Fibroblast of lung (primary cell): ENCODE measurements around the gene TMCO1. TPM values are rescaled to one million over a fixed set of nuclear protein-coding genes. Genes with fewer than 3 reads are reported as not detected.

Experiments used
- DNase-seq, 2 donors: peaks; one replicate each; pipeline versions ENCODE4 v3.0.0 to v3.0.0-alpha.2; 2010; ENCODE audit warnings: low read depth in 2 of 2
- H2AFZ ChIP-seq: 2 replicates; pipeline ENCODE4 v1.5.1; 2012; ENCODE audit warnings: low read length, control low read depth, inconsistent platforms
- H3K27ac ChIP-seq: 2 replicates; pipeline ENCODE4 v1.5.1; 2011; ENCODE audit warnings: low read length, control low read depth; ENCODE audit not compliant: insufficient read depth
- H3K27me3 ChIP-seq: 2 replicates; pipeline ENCODE4 v1.5.1; 2011; ENCODE audit warnings: mild to moderate bottlenecking, low read length; ENCODE audit not compliant: control insufficient read depth, insufficient read depth
- H3K36me3 ChIP-seq: 2 replicates; pipeline ENCODE4 v1.5.1; 2011; ENCODE audit warnings: low read length; ENCODE audit not compliant: control insufficient read depth, insufficient read depth
- H3K4me1 ChIP-seq: 2 replicates; pipeline ENCODE4 v1.5.1; 2011; ENCODE audit warnings: low read length; ENCODE audit not compliant: control insufficient read depth, insufficient read depth; ENCODE audit errors: extremely low read depth
- H3K4me2 ChIP-seq: 2 replicates; pipeline ENCODE4 v1.5.1; 2011; ENCODE audit warnings: low read length, control low read depth; ENCODE audit not compliant: insufficient read depth; ENCODE audit errors: extremely low read depth
- H3K4me3 ChIP-seq, 4 experiments: fragments of 200-600 bp in 1 of 4; sonication (generic) in 1 of 4; replicated peaks in 1 of 4; 2 replicates each; pipeline ENCODE4 v1.5.1; 2011 to 2016; ENCODE audit warnings: low read length in 4 of 4, low read depth in 3 of 4, mild to moderate bottlenecking in 3 of 4, control low read depth in 2 of 4, inconsistent platforms in 1 of 4, mixed read lengths in 1 of 4; ENCODE audit not compliant: insufficient read depth in 1 of 4; ENCODE audit errors: control extremely low read depth in 1 of 4
- H3K79me2 ChIP-seq: 2 replicates; pipeline ENCODE4 v1.5.1; 2012; ENCODE audit warnings: mild to moderate bottlenecking, low read length, inconsistent platforms; ENCODE audit not compliant: control insufficient read depth, insufficient read depth
- H3K9ac ChIP-seq: 2 replicates; pipeline ENCODE4 v1.5.1; 2011; ENCODE audit warnings: mild to moderate bottlenecking, low read length, control low read depth; ENCODE audit not compliant: insufficient read depth
- H3K9me3 ChIP-seq: 2 replicates; pipeline ENCODE4 v1.5.1; 2012; ENCODE audit warnings: low read depth, low read length; ENCODE audit not compliant: control insufficient read depth, insufficient read depth
- H4K20me1 ChIP-seq: 2 replicates; pipeline ENCODE4 v1.5.1; 2011; ENCODE audit warnings: low read length; ENCODE audit not compliant: control insufficient read depth, insufficient read depth; ENCODE audit errors: extremely low read depth
- EZH2 ChIP-seq: IDR thresholded peaks from 2 replicates; pipeline ENCODE4 v1.5.1; 2012; ENCODE audit warnings: low read length, control low read depth, mild to moderate bottlenecking; ENCODE audit errors: missing control alignments
- polyA plus RNA-seq, 2 donors: library from polyadenylated mRNA; depleted of rRNA in 1 of 2; stranded (reverse) in 1 of 2; unstranded in 1 of 2; fragments of >200 nt; gene quantifications; 2 replicates each; pipeline ENCODE4 v1.2.1, GENCODE V29; 2011 to 2012; ENCODE audit warnings: missing spikeins in 1 of 2
- total RNA-seq: library from RNA; depleted of rRNA; stranded (reverse); fragments of >200 nt; gene quantifications from 2 replicates; pipeline ENCODE4 v1.2.1, GENCODE V29; 2014
- TF ChIP-seq, protein P1 (sequence below), 2 donors: IDR thresholded peaks in 1 of 2; conservative IDR thresholded peaks in 1 of 2; 1 replicate in 1 of 2; 2 replicates in 1 of 2; pipeline ENCODE4 v1.5.1; 2011 to 2012; ENCODE audit warnings: low read length in 2 of 2, control low read depth in 1 of 2, inconsistent platforms in 1 of 2, low read depth in 1 of 2, mild to moderate bottlenecking in 1 of 2

TMCO1 gene
- total and polyA plus RNA-seq, 2 donors (not counting 1 experiment from before 2014, with no cell fraction given) = 70.2 to 198 TPM

DNA sequence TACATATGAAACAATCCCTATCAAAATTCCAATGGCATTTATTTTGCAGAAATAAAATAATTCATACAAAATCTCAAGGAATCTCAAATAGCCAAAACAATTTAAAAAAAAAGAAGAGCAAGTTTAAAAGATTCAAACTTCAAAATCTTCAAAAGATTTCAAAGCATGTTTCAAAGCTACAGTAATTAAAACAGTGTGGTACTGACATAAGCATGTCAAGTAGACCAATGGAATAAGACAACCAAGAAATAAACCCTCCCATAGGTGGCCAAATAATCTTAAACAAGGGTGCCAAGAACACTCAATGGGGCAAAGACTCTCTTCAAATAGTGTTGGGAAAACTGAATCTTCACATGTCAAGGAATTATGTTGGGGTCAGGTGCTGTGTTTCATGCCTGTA, 30.7 kb upstream of the TMCO1 start:
- no peak overlapping the region for H2AFZ ChIP-seq
- no peak overlapping the region for H3K4me2 ChIP-seq
- H3K9ac ChIP-seq = no peak overlapping the region
- H3K4me1 ChIP-seq = no peaks in the 10 kb centered on the region
- DNase-seq = no peak
- H3K79me2 ChIP-seq = no peaks in the 10 kb centered on the region
- H3K27me3 ChIP-seq = no peaks in the 10 kb centered on the region
- H3K36me3 ChIP-seq = no peaks in the 10 kb centered on the region
- no peaks in the 10 kb centered on the region for H4K20me1 ChIP-seq
- H3K27ac ChIP-seq = no peak overlapping the region
- no peak overlapping the region for H3K4me3 ChIP-seq
- no peak for TF ChIP-seq EZH2
- TF ChIP-seq, protein P1, sequence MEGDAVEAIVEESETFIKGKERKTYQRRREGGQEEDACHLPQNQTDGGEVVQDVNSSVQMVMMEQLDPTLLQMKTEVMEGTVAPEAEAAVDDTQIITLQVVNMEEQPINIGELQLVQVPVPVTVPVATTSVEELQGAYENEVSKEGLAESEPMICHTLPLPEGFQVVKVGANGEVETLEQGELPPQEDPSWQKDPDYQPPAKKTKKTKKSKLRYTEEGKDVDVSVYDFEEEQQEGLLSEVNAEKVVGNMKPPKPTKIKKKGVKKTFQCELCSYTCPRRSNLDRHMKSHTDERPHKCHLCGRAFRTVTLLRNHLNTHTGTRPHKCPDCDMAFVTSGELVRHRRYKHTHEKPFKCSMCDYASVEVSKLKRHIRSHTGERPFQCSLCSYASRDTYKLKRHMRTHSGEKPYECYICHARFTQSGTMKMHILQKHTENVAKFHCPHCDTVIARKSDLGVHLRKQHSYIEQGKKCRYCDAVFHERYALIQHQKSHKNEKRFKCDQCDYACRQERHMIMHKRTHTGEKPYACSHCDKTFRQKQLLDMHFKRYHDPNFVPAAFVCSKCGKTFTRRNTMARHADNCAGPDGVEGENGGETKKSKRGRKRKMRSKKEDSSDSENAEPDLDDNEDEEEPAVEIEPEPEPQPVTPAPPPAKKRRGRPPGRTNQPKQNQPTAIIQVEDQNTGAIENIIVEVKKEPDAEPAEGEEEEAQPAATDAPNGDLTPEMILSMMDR (conservative IDR thresholded peaks at IDR 0.05 in 1 of 2, IDR thresholded peaks at IDR 0.05 in 1 of 2; ENCODE audit: low read depth in 1 of 2, low read length in 2 of 2) = no peak
- H3K9me3 ChIP-seq = no peaks in the 10 kb centered on the region

DNA sequence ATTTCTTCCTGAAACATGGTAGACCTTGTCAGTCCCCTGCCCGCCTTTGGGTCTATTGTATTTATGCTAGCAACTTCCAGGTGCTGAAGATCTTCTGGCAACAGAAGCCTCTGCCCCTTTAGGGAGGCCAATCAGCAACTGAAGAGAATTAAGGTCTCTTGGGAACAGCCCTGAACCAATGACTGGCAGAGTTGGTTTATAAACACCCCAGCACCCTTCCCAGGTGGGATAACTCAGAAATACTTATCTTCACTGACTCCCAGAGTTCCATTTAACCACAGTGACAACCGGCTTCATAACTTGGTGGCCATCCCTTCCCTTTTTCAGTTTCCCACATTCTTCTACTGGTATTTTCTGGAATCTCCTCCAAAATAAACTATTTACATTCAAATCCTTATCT, 27.2 kb upstream of the TMCO1 start:
- TF ChIP-seq, protein P1 (conservative IDR thresholded peaks at IDR 0.05 in 1 of 2, IDR thresholded peaks at IDR 0.05 in 1 of 2; ENCODE audit: low read depth in 1 of 2, low read length in 2 of 2) = no peak
- no peak for TF ChIP-seq EZH2
- Histone ChIP-seq H3K27ac (no peak overlapping the region), H3K79me2 (no peaks in the 10 kb centered on the region), H3K27me3 (no peaks in the 10 kb centered on the region), H3K9me3 (no peaks in the 10 kb centered on the region), H3K4me1 (no peaks in the 10 kb centered on the region), H3K9ac (no peak overlapping the region), H3K4me2 (no peak overlapping the region), H3K36me3 (no peaks in the 10 kb centered on the region), H2AFZ (no peak overlapping the region), H4K20me1 (no peaks in the 10 kb centered on the region), H3K4me3 (no peak overlapping the region)
- peak in 1 of 2 donors; percentile 1 for DNase-seq

DNA sequence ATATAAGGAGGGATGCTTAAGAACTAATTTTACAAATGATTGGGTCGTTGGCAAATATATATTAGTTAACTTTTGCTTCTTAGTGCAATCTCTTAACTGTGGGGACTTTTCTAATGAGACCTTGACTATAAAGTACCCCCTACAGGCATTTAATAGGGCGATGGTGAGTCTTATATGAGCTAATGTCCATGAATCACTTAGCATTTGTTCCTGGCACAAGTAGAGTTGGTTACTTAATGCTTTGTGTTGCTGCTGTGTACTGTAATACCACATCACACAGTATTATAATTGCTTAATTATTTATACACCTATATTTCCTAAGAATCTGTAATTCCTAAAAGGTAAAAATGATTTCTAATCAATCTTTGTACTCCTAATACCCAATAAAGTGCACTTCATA, 25.3 kb upstream of the TMCO1 start:
- TF ChIP-seq, protein P1 (conservative IDR thresholded peaks at IDR 0.05 in 1 of 2, IDR thresholded peaks at IDR 0.05 in 1 of 2; ENCODE audit: low read depth in 1 of 2, low read length in 2 of 2) = no peak
- no peak for TF ChIP-seq EZH2
- Histone ChIP-seq H3K4me3 (no peak overlapping the region), H3K79me2 (no peaks in the 10 kb centered on the region), H4K20me1 (no peaks in the 10 kb centered on the region), H3K4me2 (no peak overlapping the region), H3K9ac (no peak overlapping the region), H3K4me1 (no peaks in the 10 kb centered on the region), H3K27ac (no peak overlapping the region), H3K9me3 (no peaks in the 10 kb centered on the region), H3K27me3 (no peaks in the 10 kb centered on the region), H2AFZ (no peak overlapping the region), H3K36me3 (no peaks in the 10 kb centered on the region)
- no peak for DNase-seq
